ENCODE results near the gene PAPOLA.

The PAPOLA gene

DNA sequence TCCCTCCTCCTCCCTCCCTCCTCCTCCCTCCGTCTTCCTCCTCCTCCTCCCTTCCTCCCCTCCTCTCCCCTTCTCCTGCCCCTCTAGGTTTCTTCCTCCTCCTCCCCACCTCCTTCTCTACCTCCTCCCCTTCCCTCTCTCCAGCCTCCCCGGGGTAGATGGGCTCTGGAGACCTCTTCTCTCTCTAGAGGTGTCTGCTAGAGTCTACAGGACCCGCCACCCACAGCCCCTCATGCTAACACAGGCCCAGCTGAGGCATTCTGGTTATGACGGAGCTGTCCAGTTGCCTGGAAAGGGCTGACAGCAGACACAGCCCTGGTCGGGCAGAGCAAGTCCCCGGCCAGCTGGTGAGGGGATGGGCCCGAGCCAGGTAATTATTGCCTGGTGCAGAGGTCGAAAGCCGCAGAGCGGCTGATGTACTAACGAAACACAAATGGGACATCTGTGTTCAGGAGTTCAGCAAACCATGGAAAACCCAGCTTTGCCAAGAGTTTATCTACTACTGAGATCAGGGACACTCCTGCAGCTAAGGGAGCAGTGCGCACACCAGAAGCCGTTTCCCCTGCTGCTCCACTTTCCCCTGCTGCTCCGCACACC, 96.2 kb downstream of the PAPOLA start:
- no peaks in the 10 kb centered on the region for H3K36me3 ChIP-seq (ENCODE audit: control insufficient read depth, insufficient read depth, low read length)
- H3K79me2 ChIP-seq = no peaks in the 10 kb centered on the region
- H3K4me3 ChIP-seq (ENCODE audit: low read depth, low read length) = no peak overlapping the region
- no peak overlapping the region for H3K9ac ChIP-seq
- no peaks in the 10 kb centered on the region for H3K9me3 ChIP-seq (ENCODE audit: control insufficient read depth, low read length)
- no peaks in the 10 kb centered on the region for H3K4me1 ChIP-seq
- H3K4me2 ChIP-seq (ENCODE audit: low read length) = no peak overlapping the region
- no peak overlapping the region for H2AFZ ChIP-seq
- H3K27me3 ChIP-seq (ENCODE audit: control insufficient read depth, insufficient read depth, low read length) = no peaks in the 10 kb centered on the region
- no peak overlapping the region for H3K27ac ChIP-seq
- TF ChIP-seq, protein P1, sequence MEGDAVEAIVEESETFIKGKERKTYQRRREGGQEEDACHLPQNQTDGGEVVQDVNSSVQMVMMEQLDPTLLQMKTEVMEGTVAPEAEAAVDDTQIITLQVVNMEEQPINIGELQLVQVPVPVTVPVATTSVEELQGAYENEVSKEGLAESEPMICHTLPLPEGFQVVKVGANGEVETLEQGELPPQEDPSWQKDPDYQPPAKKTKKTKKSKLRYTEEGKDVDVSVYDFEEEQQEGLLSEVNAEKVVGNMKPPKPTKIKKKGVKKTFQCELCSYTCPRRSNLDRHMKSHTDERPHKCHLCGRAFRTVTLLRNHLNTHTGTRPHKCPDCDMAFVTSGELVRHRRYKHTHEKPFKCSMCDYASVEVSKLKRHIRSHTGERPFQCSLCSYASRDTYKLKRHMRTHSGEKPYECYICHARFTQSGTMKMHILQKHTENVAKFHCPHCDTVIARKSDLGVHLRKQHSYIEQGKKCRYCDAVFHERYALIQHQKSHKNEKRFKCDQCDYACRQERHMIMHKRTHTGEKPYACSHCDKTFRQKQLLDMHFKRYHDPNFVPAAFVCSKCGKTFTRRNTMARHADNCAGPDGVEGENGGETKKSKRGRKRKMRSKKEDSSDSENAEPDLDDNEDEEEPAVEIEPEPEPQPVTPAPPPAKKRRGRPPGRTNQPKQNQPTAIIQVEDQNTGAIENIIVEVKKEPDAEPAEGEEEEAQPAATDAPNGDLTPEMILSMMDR (IDR thresholded peaks at IDR 0.05) = no peak

DNA sequence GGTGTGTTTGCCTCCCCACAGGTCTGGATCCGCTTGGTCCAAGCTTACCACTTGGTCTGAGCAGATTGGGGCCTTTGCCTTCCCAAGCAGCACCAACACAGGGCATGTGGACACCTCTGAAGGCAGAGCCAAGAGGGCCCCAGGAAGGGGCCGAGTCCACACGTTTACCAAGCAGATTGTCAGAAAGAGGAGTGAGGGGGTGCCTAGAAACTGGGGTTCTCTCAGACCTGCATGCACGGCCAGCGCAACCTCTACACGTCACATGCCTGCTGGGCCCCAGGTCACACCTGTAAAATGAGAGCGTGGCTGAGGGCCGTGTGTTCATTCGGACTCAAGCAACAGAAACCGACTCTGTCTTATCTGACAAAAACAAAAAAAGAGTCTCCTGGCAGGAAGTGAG, 96.9 kb downstream of the PAPOLA start:
- H3K79me2 ChIP-seq = no peaks in the 10 kb centered on the region
- no peaks in the 10 kb centered on the region for H3K36me3 ChIP-seq (ENCODE audit: control insufficient read depth, insufficient read depth, low read length)
- H3K27ac ChIP-seq = no peak overlapping the region
- H3K4me3 ChIP-seq (ENCODE audit: low read depth, low read length) = no peak overlapping the region
- H3K9ac ChIP-seq = no peak overlapping the region
- no peaks in the 10 kb centered on the region for H3K27me3 ChIP-seq (ENCODE audit: control insufficient read depth, insufficient read depth, low read length)
- no peak overlapping the region for H3K4me2 ChIP-seq (ENCODE audit: low read length)
- no peak overlapping the region for H2AFZ ChIP-seq
- no peaks in the 10 kb centered on the region for H3K4me1 ChIP-seq
- TF ChIP-seq, protein P1 (IDR thresholded peaks at IDR 0.05) = no peak
- H3K9me3 ChIP-seq (ENCODE audit: control insufficient read depth, low read length) = no peaks in the 10 kb centered on the region

DNA sequence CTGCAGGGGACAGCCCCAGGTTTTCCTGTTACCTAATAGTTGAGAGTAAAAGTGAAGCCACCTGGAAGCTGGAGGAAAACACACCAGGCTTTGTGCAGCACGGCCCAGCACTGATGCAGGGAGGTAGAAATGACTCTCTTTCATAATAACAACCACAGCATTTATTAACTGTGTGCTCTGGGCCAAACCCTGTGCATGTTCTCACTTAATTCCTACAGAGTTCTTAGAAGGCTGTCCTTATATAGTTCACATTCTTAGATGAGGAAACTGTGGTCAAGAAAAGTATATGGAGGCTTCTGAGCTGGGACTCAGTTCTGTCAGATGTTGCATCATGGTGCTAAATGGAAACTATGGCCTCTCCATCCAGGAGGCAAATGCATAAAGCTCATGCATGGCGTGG, 100.0 kb downstream of the PAPOLA start:
- Histone ChIP-seq H3K36me3 (ENCODE audit: control insufficient read depth, insufficient read depth, low read length) (no peaks in the 10 kb centered on the region), H3K4me1 (no peaks in the 10 kb centered on the region), H3K27me3 (ENCODE audit: control insufficient read depth, insufficient read depth, low read length) (no peaks in the 10 kb centered on the region), H3K79me2 (no peaks in the 10 kb centered on the region), H3K9me3 (ENCODE audit: control insufficient read depth, low read length) (no peaks in the 10 kb centered on the region), H2AFZ (no peak overlapping the region), H3K9ac (no peak overlapping the region), H3K4me2 (ENCODE audit: low read length) (no peak overlapping the region), H3K27ac (no peak overlapping the region), H3K4me3 (ENCODE audit: low read depth, low read length) (no peak overlapping the region)
- TF ChIP-seq, protein P1 (IDR thresholded peaks at IDR 0.05) = no peak

DNA sequence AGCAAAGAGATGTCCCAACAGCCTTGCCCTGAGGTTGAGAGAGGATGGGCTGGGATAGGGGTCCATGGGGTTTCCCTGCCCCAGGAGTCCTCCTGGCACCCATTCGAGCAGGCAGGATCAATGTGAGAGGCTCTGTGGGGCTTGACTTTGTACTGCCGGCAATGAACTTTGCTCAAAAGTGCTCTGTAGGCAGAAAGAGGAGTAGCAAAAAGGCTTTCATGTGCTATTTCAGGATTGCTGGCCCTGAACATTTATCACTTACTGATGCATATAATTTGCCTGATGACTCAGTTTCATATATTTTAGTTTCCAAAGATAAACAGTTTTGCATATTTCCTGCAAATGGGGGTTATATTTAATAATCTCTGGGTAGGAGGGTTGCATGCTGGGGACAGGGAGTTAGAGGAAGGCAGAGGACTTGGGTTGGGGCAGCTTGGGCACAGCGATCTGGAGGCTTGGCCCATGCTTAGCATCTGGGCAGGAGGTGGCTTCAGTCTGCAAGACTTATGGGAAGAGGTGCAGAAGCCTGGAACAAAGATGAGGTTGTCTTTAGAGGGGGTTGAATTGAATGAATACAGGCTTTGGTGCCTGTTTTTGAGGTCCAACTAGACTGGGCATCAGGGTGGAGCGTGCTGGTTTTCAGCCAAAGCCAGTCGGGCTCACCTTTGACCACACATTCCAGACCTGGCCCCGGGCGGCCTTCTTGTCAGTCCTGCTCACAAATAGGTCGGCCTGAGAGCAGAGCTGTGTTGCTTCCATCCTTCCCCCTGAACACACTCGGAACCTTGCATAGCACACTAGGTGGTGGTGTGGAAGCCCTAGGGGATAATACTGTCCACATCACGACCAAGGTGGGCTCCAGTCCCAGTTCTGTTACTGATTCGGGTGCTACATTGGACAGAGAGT, 101.4 kb downstream of the PAPOLA start:
- TF ChIP-seq, protein P1 (IDR thresholded peaks at IDR 0.05) = no peak
- H3K27ac ChIP-seq = no peak overlapping the region

More for the DNA sequence above, 101.4 kb downstream of the PAPOLA start:
- no peaks in the 10 kb centered on the region for H3K9me3 ChIP-seq (ENCODE audit: control insufficient read depth, low read length)
- H3K27me3 ChIP-seq (ENCODE audit: control insufficient read depth, insufficient read depth, low read length) = no peaks in the 10 kb centered on the region
- H3K36me3 ChIP-seq (ENCODE audit: control insufficient read depth, insufficient read depth, low read length) = no peaks in the 10 kb centered on the region
- H3K4me1 ChIP-seq = no peaks in the 10 kb centered on the region
- H3K79me2 ChIP-seq = no peaks in the 10 kb centered on the region
- H3K4me2 ChIP-seq (ENCODE audit: low read length) = no peak overlapping the region
- no peak overlapping the region for H2AFZ ChIP-seq
- H3K9ac ChIP-seq = no peak overlapping the region
- H3K4me3 ChIP-seq (ENCODE audit: low read depth, low read length) = no peak overlapping the region
